GM12891 (cell line): ENCODE data around the gene PIGX.

ENCODE experiments used
- PAX5 ChIP-seq: IDR thresholded peaks from 2 replicates; pipeline ENCODE4 v1.6.1; 2011; ENCODE audit warnings: low read length, moderate library complexity, mild to moderate bottlenecking; ENCODE audit not compliant: insufficient read depth, severe bottlenecking
- POLR2A ChIP-seq: IDR thresholded peaks from 2 replicates; pipeline ENCODE4 v1.6.1; 2011; ENCODE audit warnings: low read depth, low read length, control low read depth
- POLR2AphosphoS5 ChIP-seq: IDR thresholded peaks from 2 replicates; pipeline ENCODE4 v1.6.1; 2011; ENCODE audit warnings: low read depth, low read length, control low read depth
- POU2F2 ChIP-seq: IDR thresholded peaks from 2 replicates; pipeline ENCODE4 v1.6.1; 2011; ENCODE audit warnings: low read depth, mild to moderate bottlenecking, control low read depth, low read length, moderate library complexity
- SPI1 ChIP-seq: IDR thresholded peaks from 2 replicates; pipeline ENCODE4 v1.6.1; 2011; ENCODE audit warnings: low read depth, low read length, control low read depth
- TAF1 ChIP-seq: IDR thresholded peaks from 2 replicates; pipeline ENCODE4 v1.6.1; 2011; ENCODE audit warnings: low read depth, low read length, control low read depth

- TF ChIP-seq POLR2A (no peak), POLR2AphosphoS5 (no peak), PAX5 (no peak), POU2F2 (no peak), SPI1 (no peak), TAF1 (no peak)
Observed at GRCh38 chr3:196772102-196772501, 59.9 kb downstream of the PIGX start.
